C4-2B (cell line): ENCODE data around the gene UBL4B.

ENCODE experiments used
- ZFX ChIP-seq: fragments of 450-650 bp; IDR thresholded peaks from 2 replicates; pipeline ENCODE4 v1.6.1; 2017
- TF ChIP-seq, protein P1 (sequence below): fragments of 450-650 bp; conservative IDR thresholded peaks from 2 replicates; pipeline ENCODE4 v1.5.1; 2017; ENCODE audit warnings: mild to moderate bottlenecking

DNA sequence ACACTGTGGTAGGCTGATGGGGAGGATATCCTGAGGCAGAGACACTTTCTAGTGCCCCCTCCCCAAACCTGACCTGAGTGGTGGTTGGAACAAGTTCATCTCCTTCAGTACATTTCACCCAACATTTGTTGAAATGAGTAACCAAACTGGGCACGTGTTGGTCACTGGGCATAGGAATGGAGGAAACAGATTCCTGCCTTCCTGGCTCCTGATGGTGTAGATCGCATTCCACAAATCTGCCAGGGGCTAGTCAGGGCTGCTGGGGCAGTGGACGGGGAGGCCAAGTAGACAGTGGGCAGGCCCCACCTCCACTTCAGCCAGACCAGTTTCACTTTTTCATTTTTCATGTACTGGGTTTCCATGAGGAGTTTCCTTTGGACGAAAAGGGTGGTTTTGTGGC, 25.3 kb upstream of the UBL4B start:
- TF ChIP-seq, protein P1, sequence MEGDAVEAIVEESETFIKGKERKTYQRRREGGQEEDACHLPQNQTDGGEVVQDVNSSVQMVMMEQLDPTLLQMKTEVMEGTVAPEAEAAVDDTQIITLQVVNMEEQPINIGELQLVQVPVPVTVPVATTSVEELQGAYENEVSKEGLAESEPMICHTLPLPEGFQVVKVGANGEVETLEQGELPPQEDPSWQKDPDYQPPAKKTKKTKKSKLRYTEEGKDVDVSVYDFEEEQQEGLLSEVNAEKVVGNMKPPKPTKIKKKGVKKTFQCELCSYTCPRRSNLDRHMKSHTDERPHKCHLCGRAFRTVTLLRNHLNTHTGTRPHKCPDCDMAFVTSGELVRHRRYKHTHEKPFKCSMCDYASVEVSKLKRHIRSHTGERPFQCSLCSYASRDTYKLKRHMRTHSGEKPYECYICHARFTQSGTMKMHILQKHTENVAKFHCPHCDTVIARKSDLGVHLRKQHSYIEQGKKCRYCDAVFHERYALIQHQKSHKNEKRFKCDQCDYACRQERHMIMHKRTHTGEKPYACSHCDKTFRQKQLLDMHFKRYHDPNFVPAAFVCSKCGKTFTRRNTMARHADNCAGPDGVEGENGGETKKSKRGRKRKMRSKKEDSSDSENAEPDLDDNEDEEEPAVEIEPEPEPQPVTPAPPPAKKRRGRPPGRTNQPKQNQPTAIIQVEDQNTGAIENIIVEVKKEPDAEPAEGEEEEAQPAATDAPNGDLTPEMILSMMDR = no peak
- no peak for TF ChIP-seq ZFX
